ENCODE measurements around the gene DMD.

DMD gene

DNA sequence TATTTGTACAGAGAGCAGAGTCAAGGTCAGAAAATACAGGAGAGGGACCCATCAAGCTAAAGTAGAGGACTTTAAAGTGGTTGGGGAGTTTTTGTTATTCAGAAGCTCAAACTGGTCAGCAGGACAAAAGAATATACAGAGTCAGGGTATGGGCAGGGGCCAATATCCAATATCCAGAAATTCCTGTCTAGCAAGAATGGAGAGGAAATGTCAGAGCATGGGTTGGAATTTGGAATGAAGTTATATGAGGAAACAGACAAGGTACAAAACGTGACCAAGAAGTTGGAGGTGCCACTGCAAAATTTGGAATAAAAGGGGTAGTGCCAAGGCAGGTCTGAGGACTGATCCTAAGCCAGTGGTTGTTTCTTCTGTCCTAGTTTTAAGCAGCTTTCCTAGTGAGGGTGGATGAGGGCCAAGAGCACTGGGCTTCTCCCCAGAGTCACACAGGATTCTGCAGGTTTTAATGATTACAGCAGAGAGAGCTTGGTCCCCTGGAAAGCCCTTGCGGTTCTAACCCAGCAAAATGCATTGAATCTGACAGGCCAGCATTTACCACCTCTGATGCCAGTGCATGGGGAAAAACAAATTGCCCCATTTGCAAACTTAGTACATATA is 1834.8 kb downstream of the DMD start:
- DNase-seq: no peak

- no peak for DNase-seq
Observed at GRCh38 chrX:31374786-31375185, 1836.6 kb downstream of the DMD start.

DNA sequence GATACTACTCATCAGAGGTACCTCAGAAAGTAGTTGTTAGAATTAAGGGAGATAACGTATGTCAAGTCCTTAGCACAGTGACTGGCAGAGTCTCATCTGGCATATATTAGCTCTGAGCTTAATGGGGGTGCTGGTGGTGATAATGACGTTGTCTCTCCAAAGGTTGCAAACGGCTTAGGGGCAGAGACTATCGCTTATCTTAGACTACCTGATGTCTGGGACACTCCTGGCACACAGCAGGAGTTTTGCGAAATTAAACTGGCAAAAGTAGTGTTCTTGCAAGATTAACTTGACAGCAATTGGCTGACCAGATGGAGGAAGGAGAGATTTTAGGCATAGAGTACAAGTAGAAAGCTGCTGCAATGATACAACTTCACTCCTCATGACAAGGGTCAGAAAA is 1839.4 kb downstream of the DMD start:
- no peak for DNase-seq

- no peak for DNase-seq
Observed at GRCh38 chrX:31367816-31368215, 1843.5 kb downstream of the DMD start.

DNA sequence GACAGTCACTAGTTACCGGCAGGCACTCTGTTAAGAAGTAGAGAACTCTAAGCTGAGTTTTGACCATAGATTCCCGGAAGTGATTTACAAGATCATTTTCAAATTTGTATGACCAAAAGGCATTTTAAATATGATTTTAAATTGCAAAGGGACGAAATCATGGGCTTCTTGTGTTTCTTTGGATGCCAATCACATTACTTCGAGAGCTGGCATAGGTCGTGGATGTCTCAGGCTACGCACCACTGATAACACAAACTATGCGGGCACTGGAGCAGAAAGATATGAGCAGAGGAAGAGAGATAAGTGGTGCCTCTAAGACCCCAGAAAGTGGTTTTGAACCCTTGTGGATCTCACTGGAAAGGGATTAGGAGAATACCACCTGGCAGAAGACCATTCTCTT is 1845.3 kb downstream of the DMD start:
- no peak for DNase-seq

DNA sequence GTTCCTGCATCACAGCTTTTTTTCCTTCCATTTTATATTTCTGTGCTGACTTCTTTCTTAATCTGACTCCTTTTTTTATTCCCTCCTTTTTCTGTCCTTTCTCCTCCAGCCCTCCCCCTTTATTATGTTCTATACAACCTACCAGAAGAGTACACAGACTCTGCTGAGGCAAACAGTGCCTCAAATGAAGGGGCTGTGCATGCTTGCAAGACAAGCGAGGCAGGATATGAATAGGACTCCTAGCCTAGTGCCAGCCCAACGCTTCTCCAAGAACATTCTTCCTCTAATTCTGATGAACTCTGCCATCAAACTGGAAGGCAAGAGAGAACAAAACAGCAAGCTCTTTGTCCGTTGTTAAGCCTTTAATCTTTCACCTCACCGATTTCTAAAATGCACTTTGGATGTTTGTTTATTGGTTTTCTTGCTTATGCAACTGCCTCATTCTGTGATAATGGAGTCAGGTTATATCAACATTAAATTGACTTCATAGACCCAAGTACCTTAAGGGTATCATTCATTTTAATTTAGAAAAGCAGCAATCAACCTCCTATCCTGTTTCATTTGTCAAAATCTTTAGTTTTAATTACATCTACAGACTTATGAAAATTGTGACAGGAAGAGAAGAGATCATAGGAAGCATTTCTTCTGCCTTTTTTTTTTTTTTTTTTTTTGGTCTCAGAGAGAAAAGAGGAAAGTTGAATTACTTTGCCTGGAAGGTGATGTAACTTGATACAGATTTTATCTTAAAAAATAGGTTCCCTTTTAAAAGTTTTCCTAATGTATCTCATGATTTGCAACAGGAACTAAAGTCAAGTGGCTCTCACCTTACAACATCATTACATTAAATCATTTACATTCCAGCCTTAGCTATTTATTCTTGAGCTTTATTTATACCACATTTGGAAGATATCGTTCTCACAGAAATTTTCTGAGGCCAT is 1854.8 kb downstream of the DMD start:
- DNase-seq: no peak

DNA sequence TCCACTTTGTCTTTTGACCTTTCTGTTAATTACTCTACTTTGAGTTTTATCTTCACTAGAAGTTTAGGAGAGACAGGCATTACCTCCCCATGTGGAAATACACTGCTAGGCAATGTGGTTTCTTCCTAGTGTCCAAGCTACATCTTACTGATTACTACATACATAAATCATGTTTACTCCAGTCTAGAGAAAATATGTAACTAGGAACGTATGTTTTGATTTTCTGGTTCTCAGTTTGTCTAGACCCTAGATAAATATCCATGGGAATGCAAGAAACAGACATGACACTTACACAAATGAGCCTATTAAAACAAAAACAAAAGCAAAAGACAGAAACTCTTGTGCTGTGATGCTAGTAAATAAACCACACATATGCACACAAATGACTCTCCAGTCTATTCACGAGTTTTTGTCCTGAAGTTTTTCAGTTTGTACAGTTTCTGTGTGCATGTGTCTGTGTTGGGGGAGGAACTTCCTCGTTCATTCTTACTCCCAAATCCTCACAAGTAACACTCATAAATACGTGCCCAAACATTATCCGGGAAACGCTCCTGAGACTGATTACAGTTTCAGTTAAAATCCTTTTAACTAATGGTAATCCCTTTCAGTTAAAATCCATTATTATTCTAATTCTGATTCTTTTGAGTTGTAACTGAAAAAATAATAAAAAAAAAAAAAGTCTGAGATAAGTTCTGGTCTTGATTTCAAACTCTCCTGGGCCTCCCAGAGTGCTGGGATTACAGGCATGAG is 1856.0 kb downstream of the DMD start:
- no peak for DNase-seq

- no peak for DNase-seq
Observed at GRCh38 chrX:31353095-31353494, 1858.3 kb downstream of the DMD start.

DNA sequence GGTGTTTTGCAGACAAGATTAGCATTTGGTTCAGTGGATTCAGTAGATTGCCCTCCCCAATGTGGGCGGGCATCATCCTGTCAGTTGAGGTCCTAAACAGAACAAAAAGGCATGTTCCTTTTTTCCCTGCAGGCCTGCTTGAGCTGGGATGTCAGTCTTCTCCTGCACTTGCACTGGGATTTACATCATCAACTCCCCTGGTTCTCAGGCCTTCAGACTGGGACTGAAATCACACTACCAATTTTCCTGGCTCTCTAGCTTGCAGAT is 1860.6 kb downstream of the DMD start:
- no peak for DNase-seq

GRCh38 chrX:31349515-31349914 is 1861.8 kb downstream of the DMD start:
- DNase-seq: no peak

DNA sequence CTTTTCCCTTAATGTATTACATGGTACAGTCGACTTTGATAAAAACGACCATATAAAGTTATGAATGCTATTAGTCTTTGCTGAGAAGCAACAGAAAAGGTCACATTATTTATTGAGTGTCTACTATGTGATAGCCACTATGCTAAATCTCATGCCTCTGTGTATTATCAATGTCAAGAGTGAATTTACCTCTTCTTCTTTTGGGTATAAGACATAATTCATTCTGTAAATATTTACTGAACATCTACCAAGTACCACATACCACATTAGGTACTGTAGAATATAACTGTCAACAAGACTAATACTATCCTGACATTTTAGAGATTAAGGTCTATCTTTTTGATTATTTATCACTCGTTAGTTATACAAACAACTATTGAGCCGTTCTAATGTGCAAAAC is 1870.8 kb downstream of the DMD start:
- no peak for DNase-seq

- DNase-seq: no peak
Observed at GRCh38 chrX:31338991-31339350, 1872.4 kb downstream of the DMD start.

GRCh38 chrX:31337332-31337731 is 1874.0 kb downstream of the DMD start:
- DNase-seq: no peak

DNA sequence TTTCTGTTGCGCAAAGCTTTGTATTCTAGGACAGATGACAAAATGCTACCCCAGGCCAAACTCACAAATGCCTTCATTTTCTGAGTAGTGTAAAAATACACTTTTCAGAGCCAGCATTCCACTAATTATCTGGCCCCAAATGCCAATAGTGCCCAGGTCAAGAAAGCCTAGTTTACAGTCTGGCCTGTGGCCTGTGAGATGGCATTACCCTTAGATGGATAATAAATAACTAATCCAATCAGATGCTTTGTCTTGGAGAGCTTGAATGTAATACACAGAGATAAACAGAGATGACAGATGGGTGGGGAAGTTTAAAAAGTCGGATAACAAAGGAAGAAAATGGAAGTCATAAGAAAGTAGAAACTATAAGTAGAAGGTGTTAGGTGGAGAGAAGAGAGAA is 1874.9 kb downstream of the DMD start:
- no peak for DNase-seq

- DNase-seq: no peak
Observed at GRCh38 chrX:31334997-31335396, 1876.4 kb downstream of the DMD start.

DNA sequence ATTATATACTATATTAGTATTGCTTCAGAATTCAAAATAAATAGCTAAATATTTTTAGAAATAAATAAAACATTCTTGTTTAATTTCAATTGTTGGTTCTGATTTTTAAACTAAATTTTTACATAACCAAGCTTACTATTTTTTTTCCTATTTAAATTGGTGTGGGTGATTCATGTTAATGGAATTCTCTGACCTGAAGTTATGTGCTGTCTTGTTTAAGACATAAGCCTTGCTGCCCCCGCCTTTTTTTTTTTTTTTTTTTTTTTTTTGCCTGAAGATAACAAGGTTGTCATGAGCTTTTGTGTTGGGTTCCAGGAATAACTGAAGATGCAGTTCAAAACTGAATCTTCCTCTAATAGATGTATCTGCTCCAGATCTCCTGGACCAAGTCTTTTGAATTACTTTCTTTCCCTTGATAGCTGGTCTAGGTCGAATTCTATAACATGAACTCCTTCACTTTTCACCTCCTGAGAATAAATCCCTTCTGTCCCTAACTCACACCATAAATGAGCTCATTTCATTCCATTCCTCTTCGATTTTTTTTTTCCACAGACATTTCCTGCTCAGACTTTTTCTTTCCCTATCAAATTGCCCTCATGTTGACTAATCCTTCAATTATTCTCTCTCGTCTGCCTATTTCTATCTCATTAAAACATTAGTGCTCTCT is 1878.1 kb downstream of the DMD start:
- no peak for DNase-seq

GRCh38 chrX:31331928-31332327 is 1879.4 kb downstream of the DMD start:
- no peak for DNase-seq

DNA sequence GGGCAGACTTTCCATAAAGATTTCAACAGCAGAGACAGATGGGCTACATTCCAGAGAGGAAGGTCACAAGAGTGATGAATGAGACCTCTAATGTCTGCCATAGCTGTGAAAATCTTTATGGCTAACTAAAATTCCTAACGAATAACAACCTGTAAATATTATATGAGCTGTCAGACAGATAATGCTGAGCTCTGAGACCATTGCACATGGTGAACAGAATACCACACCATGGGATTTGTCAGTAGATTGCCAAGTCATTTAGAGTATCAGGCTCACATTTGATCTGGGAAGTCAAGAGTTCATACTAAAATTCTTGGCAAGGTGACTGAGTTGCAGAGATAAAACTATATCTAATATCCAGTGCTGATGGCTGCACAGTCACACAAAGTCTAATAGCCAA is 1880.3 kb downstream of the DMD start:
- DNase-seq: no peak

- DNase-seq: no peak
Observed at GRCh38 chrX:31329298-31329697, 1882.1 kb downstream of the DMD start.

DNA sequence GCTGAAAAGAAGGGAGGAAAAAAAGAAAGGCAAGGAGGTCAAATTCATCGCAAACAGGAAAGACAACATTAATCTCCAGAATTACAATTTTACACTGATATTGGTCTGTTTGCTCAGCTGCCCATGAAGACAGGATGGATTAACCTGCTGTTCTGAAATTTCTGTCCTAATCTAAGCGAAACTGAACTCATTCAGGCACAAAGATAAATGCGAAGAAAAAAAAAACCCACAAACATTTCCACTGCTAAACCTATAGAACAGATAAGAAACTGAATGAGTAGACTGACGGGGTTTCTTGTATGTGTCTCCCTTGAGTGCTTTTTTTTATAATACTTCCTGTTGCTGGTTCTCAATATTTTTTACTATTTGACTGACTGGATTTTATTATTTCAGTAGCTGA is 1887.7 kb downstream of the DMD start:
- DNase-seq: no peak

DNA sequence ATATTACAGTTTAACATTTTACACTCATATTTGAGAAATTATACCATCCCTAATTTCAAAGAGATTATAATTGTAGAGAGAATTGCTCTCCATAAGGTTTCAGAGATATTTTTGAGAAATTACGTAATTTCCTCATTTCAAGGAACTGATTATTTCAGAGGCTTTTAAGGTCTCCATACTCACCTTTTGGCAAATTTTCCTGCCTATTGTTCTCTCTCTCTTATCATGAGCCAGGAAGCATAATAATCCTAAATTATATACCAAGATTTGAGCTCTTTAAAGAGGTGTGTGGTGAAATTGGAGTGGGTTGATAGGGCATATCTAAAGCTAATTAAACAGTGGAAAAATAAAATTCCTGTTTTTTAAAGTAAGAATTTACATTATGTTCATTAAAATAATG is 1890.6 kb downstream of the DMD start:
- DNase-seq: no peak

DNA sequence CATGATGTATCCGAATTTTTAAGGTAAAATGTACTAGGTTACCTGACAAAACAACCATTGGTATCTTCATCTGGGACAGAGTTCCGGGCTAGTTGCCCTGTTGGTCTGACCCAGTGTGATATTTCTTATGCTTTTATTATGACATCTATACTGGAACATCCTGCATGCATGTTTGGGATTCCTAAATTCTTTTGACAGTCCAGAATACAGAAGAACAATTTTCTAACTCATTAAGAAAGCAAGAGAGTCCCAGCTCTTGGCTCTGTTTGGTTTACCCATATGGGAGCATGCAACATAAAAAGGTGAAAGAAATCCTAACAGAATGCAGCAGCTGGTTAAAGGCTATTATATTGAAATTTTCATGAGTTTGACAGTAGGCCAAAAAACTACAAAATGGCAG is 1891.8 kb downstream of the DMD start:
- DNase-seq: no peak

GRCh38 chrX:31318866-31319265 is 1892.5 kb downstream of the DMD start:
- no peak for DNase-seq
